Psoas muscle (tissue), 8 donors: Measurements from ENCODE around the gene FRAS1. TPM values are rescaled to one million over a fixed set of nuclear protein-coding genes. Genes with fewer than 3 reads are reported as not detected.

Experiments
- ATAC-seq, 4 donors: fragments of 200-7000 bp; cut with Tn5 transposase; one replicate each; pipeline ENCODE4 v1.9.1; 2020; ENCODE audit warnings: moderate library complexity in 3 of 4, mild to moderate bottlenecking in 2 of 4
- DNase-seq, 2 donors: peaks; one replicate each; pipeline ENCODE4 v3.0.0-alpha.2; 2020
- H3K27ac ChIP-seq: fragments of 200-600 bp; one replicate; pipeline ENCODE4 v1.8.0; 2022
- H3K27me3 ChIP-seq, 3 donors: fragments of 200-600 bp in 1 of 3; one replicate each; pipeline versions ENCODE4 v1.6.1 to v1.8.0; 2013 to 2022; ENCODE audit warnings: low read length in 2 of 3, mild to moderate bottlenecking in 2 of 3, moderate library complexity in 1 of 3; ENCODE audit not compliant: insufficient read depth in 3 of 3
- H3K36me3 ChIP-seq, 2 donors: fragments of 200-600 bp in 1 of 2; one replicate each; pipeline versions ENCODE4 v1.6.1 to v1.8.0; 2013 to 2022; ENCODE audit warnings: low read depth in 1 of 2, mild to moderate bottlenecking in 1 of 2, moderate library complexity in 1 of 2; ENCODE audit not compliant: insufficient read depth in 1 of 2
- H3K4me1 ChIP-seq: fragments of 200-600 bp; one replicate; pipeline ENCODE4 v1.8.0; 2022
- H3K4me3 ChIP-seq: fragments of 200-600 bp; one replicate; pipeline ENCODE4 v1.8.0; 2022; ENCODE audit warnings: mild to moderate bottlenecking
- H3K9me3 ChIP-seq: fragments of 200-600 bp; one replicate; pipeline ENCODE4 v1.8.0; 2022
- CTCF ChIP-seq: fragments of 200-600 bp; IDR thresholded peaks from one replicate; pipeline ENCODE4 v1.8.0; 2022; ENCODE audit warnings: antibody characterized with exemption
- WGBS, 3 donors: extraction: QIAGEN DNeasy Blood & Tissue Kit; methylation state at CpG; one replicate each; pipeline versions ENCODE4 v1.1.6 to v1.1.7; 2013; 5-methylcytosine and 5-hydroxymethylcytosine counted together
- intact Hi-C, 2 donors: fragments of 100-400 bp; cut with DNase I; formaldehyde crosslinking; loops; one replicate each; pipeline versions ENCODE4 v1.11.0 to v1.14.2; 2022
- polyA plus RNA-seq, 3 donors: library from polyadenylated mRNA; stranded (reverse); fragments of 200-250 nt; gene quantifications; one replicate each; pipeline ENCODE4 v1.2.3, GENCODE V29; 2013
- total RNA-seq, 4 donors: library from RNA; stranded (reverse); fragmentation: NEBNext Ultra II Directional in 2 of 4; extraction: Animal tissue kit (Norgen Biotek cat#: 25700) in 2 of 4; gene quantifications; one replicate each; pipeline versions ENCODE4 v1.2.1 to v1.2.4, GENCODE V29; 2021 to 2023
- donor health status: healthy with polysubstance abuse.
- donor health status: DM: no; HTN: no; CAD: no; lungs with moderate emphysema.
- donor health status: Bipolar disorder and iron deficiency.
- donor health status: healthy.
- donor health status: DM: yes; HTN: yes; CAD: no.
- donor health status: DM: no; HTN: no; CAD: no.
- donor health status: DM: no; HTN: no; CAD: no.
- donor health status: DM: yes; HTN: yes; CAD: no.

Gene FRAS1
- total and polyA plus RNA-seq, 7 donors: 0.08 to 3.0 (median 0.42) TPM

GRCh38 chr4:78145008-78145407, 87.9 kb downstream of the FRAS1 start:
- WGBS, 3 donors: 93 to 95% (median 93%) methylated on average over 4 of the region's 4 CpGs
- no peak overlapping the region for H3K4me3 ChIP-seq
- no peaks in the 10 kb centered on the region for H3K9me3 ChIP-seq
- no peak overlapping the region for H3K27ac ChIP-seq
- DNase-seq (no peak), ATAC-seq (no peak)
- no peaks in the 10 kb centered on the region for H3K27me3 ChIP-seq
- intact Hi-C loops: no loop called here
- TF ChIP-seq CTCF: no peak
- no peaks in the 10 kb centered on the region for H3K4me1 ChIP-seq
- H3K36me3 ChIP-seq: no peaks in the 10 kb centered on the region

DNA sequence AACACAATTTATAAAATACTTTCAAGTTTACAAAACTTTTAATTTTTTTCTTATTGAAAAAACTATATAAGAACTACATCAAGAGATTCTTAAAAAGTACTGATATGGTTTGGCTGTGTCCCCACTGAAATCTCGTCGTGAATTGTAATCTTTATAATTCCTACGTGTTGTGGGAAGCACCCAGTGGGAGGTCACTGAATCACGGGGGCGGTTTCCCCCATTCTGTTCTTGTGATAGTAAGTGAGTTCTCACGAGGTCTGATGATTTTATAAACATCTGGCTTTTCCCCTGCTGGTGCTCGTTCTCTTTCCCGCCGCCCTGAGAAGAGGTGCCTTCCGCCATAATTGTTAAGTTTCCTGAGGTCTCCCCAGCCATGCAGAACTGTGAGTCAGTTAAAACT, 88.5 kb downstream of the FRAS1 start:
- intact Hi-C loops: no loop called here
- no peak overlapping the region for H3K4me3 ChIP-seq
- H3K4me1 ChIP-seq: no peaks in the 10 kb centered on the region
- ATAC-seq: no peak
- H3K9me3 ChIP-seq: no peaks in the 10 kb centered on the region
- H3K36me3 ChIP-seq: no peaks in the 10 kb centered on the region
- WGBS, 3 donors: 60 to 68% (median 66%) methylated on average over 10 of the region's 10 CpGs
- H3K27ac ChIP-seq: no peak overlapping the region
- no peak for DNase-seq
- H3K27me3 ChIP-seq: no peaks in the 10 kb centered on the region
- TF ChIP-seq CTCF: no peak

DNA sequence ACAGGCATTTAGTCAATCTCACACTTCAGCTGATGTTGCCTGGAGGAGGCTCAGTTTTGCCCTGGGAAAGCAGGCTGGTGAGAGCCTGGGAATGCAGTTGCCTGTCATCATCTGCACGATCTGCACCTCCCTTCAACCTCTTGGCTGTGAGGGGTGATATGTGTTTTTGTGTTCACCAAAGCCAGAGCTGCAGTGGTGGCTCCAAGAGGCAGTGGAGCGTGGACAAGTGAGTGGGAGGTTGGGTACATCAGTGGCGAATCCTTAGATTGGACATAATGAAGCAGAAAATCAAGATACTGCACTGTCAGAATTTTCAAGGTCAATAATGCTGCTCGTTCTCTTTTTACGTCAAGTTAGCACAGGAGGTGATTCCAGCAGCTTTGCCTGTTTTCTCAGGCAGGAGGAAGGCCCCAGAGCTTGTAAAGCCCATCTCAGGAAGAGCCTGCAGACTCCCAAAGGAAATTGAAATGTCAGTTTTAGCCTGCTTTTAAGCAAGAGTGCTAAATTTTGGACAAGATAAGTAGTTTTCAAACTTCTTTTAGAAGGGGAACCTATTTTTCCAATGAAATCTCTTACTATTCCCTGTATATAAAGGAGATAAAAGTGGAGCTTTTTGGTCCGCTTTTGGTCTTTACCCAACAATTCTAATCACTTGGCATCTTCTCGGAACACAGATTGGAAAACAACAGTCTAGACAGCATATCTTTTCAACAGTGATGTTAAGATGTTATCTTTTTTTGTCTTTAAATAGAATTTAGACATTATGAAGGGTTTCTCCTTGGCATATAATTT, 92.8 kb downstream of the FRAS1 start:
- intact Hi-C loops: no loop called here
- 72 to 82% (median 77%) methylated on average over 7 of the region's 7 CpGs for WGBS, 3 donors
- Histone ChIP-seq H3K9me3 (no peaks in the 10 kb centered on the region), H3K27me3 (no peaks in the 10 kb centered on the region), H3K36me3 (no peaks in the 10 kb centered on the region), H3K4me3 (no peak overlapping the region), H3K27ac (no peak overlapping the region), H3K4me1 (no peaks in the 10 kb centered on the region)
- DNase-seq (no peak), ATAC-seq (no peak)
- TF ChIP-seq CTCF: no peak

DNA sequence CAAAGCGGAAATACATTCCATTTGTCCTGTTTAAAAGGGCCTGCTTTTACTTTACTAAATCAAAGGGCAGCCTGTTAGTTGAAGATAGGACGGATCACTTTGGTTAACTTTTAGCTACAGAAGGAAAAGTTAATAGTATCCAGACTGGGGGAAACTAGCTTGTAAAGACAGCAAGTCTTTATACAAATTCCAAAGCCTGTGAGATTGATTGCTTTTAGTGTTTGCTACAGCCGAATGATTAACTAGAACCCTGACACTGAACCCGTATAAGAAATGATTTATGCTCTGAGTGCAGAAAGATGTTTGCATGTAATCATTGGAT, 93.4 kb downstream of the FRAS1 start:
- intact Hi-C loops: no loop called here
- Histone ChIP-seq H3K36me3 (no peaks in the 10 kb centered on the region), H3K27me3 (no peaks in the 10 kb centered on the region), H3K4me1 (no peaks in the 10 kb centered on the region), H3K9me3 (no peaks in the 10 kb centered on the region), H3K4me3 (no peak overlapping the region), H3K27ac (no peak overlapping the region)
- ATAC-seq: no peak
- 77 to 79% (median 77%) methylated on average over 4 of the region's 4 CpGs for WGBS, 3 donors
- no peak for TF ChIP-seq CTCF
- DNase-seq: no peak

DNA sequence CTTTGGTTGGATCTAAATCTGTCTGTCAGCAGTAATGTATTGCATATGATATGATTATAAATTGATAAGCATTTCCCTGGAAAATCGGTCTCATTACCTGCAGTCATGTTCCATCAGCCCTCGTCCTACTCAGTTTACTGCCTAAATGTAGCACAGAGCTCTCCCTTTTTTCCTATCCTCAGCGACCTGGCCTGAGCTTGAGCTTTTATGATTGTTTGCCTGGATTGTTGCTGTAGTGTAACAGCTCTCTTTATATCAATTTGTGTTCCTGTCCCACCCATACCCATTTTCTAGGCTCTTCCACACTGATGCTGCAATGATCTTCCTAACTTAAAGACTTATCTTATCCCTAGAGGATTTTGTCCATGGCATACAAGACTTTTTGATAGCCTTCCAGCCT, 95.7 kb downstream of the FRAS1 start:
- Histone ChIP-seq H3K27me3 (no peaks in the 10 kb centered on the region), H3K4me3 (no peak overlapping the region), H3K4me1 (no peaks in the 10 kb centered on the region), H3K9me3 (no peaks in the 10 kb centered on the region), H3K27ac (no peak overlapping the region), H3K36me3 (no peaks in the 10 kb centered on the region)
- DNase-seq (no peak), ATAC-seq (no peak)
- no peak for TF ChIP-seq CTCF
- WGBS, 3 donors: 80 to 86% (median 80%) methylated on average over 3 of the region's 3 CpGs
- intact Hi-C loops: no loop called here
